MM.1S (cell line): ENCODE data around the gene CCL7.

Source experiments
- DNase-seq: peaks from one replicate; pipeline ENCODE4 v3.0.0-alpha.2; 2015
- H2AFZ ChIP-seq: fragments of 300-600 bp; sonication (generic); 2 replicates; pipeline ENCODE4 v1.6.0; 2016; ENCODE audit warnings: antibody characterized with exemption, low read length
- H3F3A ChIP-seq: fragments of 300-600 bp; sonication (generic); 2 replicates; pipeline ENCODE4 v1.6.1; 2016; ENCODE audit warnings: mild to moderate bottlenecking, antibody characterized with exemption, low read length, moderate library complexity, mixed read lengths; ENCODE audit not compliant: insufficient read depth
- H3K27ac ChIP-seq: fragments of 300-600 bp; sonication (generic); 2 replicates; pipeline ENCODE4 v1.5.1; 2016; ENCODE audit warnings: mild to moderate bottlenecking, low read length
- H3K27me3 ChIP-seq: fragments of 300-600 bp; sonication (generic); replicated peaks from 2 replicates; pipeline ENCODE4 v1.6.0; 2016; ENCODE audit warnings: low read length; ENCODE audit not compliant: insufficient read depth
- H3K36me3 ChIP-seq: fragments of 300-600 bp; sonication (generic); replicated peaks from 2 replicates; pipeline ENCODE4 v1.6.1; 2016; ENCODE audit warnings: mild to moderate bottlenecking, low read length, mixed read lengths; ENCODE audit not compliant: insufficient read depth
- H3K4me1 ChIP-seq: fragments of 300-600 bp; sonication (generic); 2 replicates; pipeline ENCODE4 v1.6.1; 2016; ENCODE audit warnings: low read length, mixed read lengths
- H3K4me2 ChIP-seq: fragments of 300-600 bp; sonication (generic); 2 replicates; pipeline ENCODE4 v1.6.0; 2016; ENCODE audit warnings: low read depth, low read length
- H3K4me3 ChIP-seq: fragments of 300-600 bp; sonication (generic); 2 replicates; pipeline ENCODE4 v1.5.1; 2016; ENCODE audit warnings: low read length, mixed read lengths
- H3K79me2 ChIP-seq: fragments of 300-600 bp; sonication (generic); 2 replicates; pipeline ENCODE4 v1.6.1; 2016; ENCODE audit warnings: mixed run types, low read length, mixed read lengths
- H3K9ac ChIP-seq: fragments of 300-600 bp; sonication (generic); 2 replicates; pipeline ENCODE4 v1.6.1; 2016; ENCODE audit warnings: low read length, mixed read lengths
- H3K9me2 ChIP-seq: fragments of 300-600 bp; sonication (generic); replicated peaks from 2 replicates; pipeline ENCODE4 v1.6.1; 2016; ENCODE audit warnings: mild to moderate bottlenecking, low read length, mixed read lengths; ENCODE audit not compliant: insufficient read depth
- H3K9me3 ChIP-seq: fragments of 300-600 bp; sonication (generic); replicated peaks from 2 replicates; pipeline ENCODE4 v1.6.1; 2016; ENCODE audit warnings: mild to moderate bottlenecking, low read length, mixed read lengths; ENCODE audit not compliant: insufficient read depth
- H4K20me1 ChIP-seq: fragments of 300-600 bp; sonication (generic); 2 replicates; pipeline ENCODE4 v1.6.1; 2016; ENCODE audit warnings: mild to moderate bottlenecking, low read length, moderate library complexity, mixed read lengths; ENCODE audit not compliant: insufficient read depth
- CTCF ChIP-seq: fragments of 300-600 bp; sonication (generic); IDR thresholded peaks from 2 replicates; pipeline ENCODE4 v1.5.1; 2016; ENCODE audit warnings: antibody characterized with exemption, low read length, mixed read lengths
- EZH2 ChIP-seq: fragments of 300-600 bp; sonication (generic); optimal IDR thresholded peaks from 2 replicates; pipeline ENCODE3; 2017; ENCODE audit warnings: low read depth, mild to moderate bottlenecking, antibody characterized with exemption, low read length, mixed read lengths
- EZH2phosphoT487 ChIP-seq: fragments of 300-600 bp; sonication (generic); IDR thresholded peaks from 2 replicates; pipeline ENCODE4 v1.6.1; 2018; ENCODE audit warnings: antibody characterized with exemption, low read length

CCL7 gene

DNA sequence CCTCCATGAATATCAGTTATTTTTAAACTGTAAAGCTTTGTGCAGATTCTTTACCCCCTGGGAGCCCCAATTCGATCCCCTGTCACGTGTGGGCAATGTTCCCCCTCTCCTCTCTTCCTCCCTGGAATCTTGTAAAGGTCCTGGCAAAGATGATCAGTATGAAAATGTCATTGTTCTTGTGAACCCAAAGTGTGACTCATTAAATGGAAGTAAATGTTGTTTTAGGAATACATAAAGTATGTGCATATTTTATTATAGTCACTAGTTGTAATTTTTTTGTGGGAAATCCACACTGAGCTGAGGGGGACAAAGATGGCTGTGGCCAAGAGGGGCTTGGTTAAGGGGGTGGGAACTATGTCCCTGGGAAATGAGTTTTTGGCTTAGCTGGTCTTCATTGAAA, 17.9 kb downstream of the CCL7 start:
- H3K4me3 ChIP-seq = no peak overlapping the region
- no peaks in the 10 kb centered on the region for H3K36me3 ChIP-seq
- H2AFZ ChIP-seq = no peak overlapping the region
- no peaks in the 10 kb centered on the region for H3F3A ChIP-seq
- no peaks in the 10 kb centered on the region for H3K9me2 ChIP-seq
- no peak for DNase-seq
- no peaks in the 10 kb centered on the region for H3K4me1 ChIP-seq
- no peaks in the 10 kb centered on the region for H3K9me3 ChIP-seq
- H4K20me1 ChIP-seq = no peaks in the 10 kb centered on the region
- no peak overlapping the region for H3K4me2 ChIP-seq
- H3K9ac ChIP-seq = no peak overlapping the region
- H3K27me3 ChIP-seq = no peaks in the 10 kb centered on the region
- TF ChIP-seq CTCF = no peak
- no peak for TF ChIP-seq EZH2phosphoT487
- no peak for TF ChIP-seq EZH2
- H3K79me2 ChIP-seq = no peaks in the 10 kb centered on the region
- no peak overlapping the region for H3K27ac ChIP-seq

- Histone ChIP-seq H3K9ac (no peak overlapping the region), H3K4me3 (no peak overlapping the region), H2AFZ (no peak overlapping the region), H3K9me3 (no peaks in the 10 kb centered on the region), H3F3A (no peaks in the 10 kb centered on the region), H3K27ac (no peak overlapping the region), H3K36me3 (no peaks in the 10 kb centered on the region), H3K27me3 (no peaks in the 10 kb centered on the region), H3K9me2 (no peaks in the 10 kb centered on the region), H4K20me1 (no peaks in the 10 kb centered on the region), H3K4me2 (no peak overlapping the region), H3K4me1 (no peaks in the 10 kb centered on the region), H3K79me2 (no peaks in the 10 kb centered on the region)
- DNase-seq = no peak
- TF ChIP-seq EZH2phosphoT487 (no peak), CTCF (no peak), EZH2 (no peak)
Observed at GRCh38 chr17:34290586-34290985, 20.6 kb downstream of the CCL7 start.

- Histone ChIP-seq H4K20me1 (no peaks in the 10 kb centered on the region), H3K9me2 (no peaks in the 10 kb centered on the region), H3K9me3 (no peaks in the 10 kb centered on the region), H3K4me2 (no peak overlapping the region), H3K27ac (no peak overlapping the region), H2AFZ (no peak overlapping the region), H3K79me2 (no peaks in the 10 kb centered on the region), H3K36me3 (no peaks in the 10 kb centered on the region), H3K4me3 (no peak overlapping the region), H3F3A (no peaks in the 10 kb centered on the region), H3K4me1 (no peaks in the 10 kb centered on the region), H3K27me3 (no peaks in the 10 kb centered on the region), H3K9ac (no peak overlapping the region)
- DNase-seq = no peak
- no peak for TF ChIP-seq CTCF
- no peak for TF ChIP-seq EZH2
- no peak for TF ChIP-seq EZH2phosphoT487
Observed at GRCh38 chr17:34291721-34292348, 21.8 kb downstream of the CCL7 start.
